ENCODE data around the gene TCF12. TPM values are rescaled to one million over a fixed set of nuclear protein-coding genes. Genes with fewer than 3 reads are reported as not detected.

TCF12 gene
- total and polyA plus RNA-seq, 5 experiments from 2014 or later, result 43.2 to 77.3 (median 54.3) TPM

DNA sequence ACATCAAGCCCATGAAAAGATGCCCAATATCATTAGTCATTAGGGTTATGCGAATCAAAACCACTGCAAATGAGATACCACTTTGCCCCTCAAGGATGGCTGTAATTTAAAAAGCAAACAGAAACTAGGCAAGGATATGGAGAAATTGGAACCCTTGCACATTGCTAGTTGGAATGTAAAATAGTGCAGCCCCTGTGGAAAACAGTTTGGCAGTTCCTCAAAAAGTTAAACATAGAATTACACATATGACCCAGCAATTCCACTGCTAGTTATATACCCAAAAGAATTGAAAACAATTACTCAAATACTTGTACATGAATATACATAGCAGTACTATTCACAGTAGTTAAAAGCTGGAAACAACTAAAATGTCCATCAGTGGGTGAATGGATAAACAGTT, 271.0 kb downstream of the TCF12 start:
- no peaks in the 10 kb centered on the region for H3K27me3 Mint-ChIP-seq
- POLR2A ChIA-PET, result no interaction called here
- DNase-seq, result no peak
- no peak overlapping the region for H3K27ac Mint-ChIP-seq
- peaks cover 0 to 3% (median 1%) of the 10 kb centered on the region in 4 donors for H3K4me1 Mint-ChIP-seq
- H3K9me3 Mint-ChIP-seq, result peaks cover 0 to 10% (median 0%) of the 10 kb centered on the region in 9 donors
- H3K4me3 Mint-ChIP-seq, result no peak overlapping the region
- H3K36me3 Mint-ChIP-seq, result peaks cover 6 to 50% (median 41%) of the 10 kb centered on the region in 3 donors
- no peak for ATAC-seq

- H3K27ac Mint-ChIP-seq, result no peak overlapping the region
- no peak overlapping the region for H3K4me3 Mint-ChIP-seq
- H3K9me3 Mint-ChIP-seq, result peaks cover 0 to 5% (median 0%) of the 10 kb centered on the region in 9 donors
- ATAC-seq (no peak), DNase-seq (no peak)
- H3K27me3 Mint-ChIP-seq, result no peaks in the 10 kb centered on the region
- POLR2A ChIA-PET, result no interaction called here
- peaks cover 4 to 50% (median 38%) of the 10 kb centered on the region in 3 donors for H3K36me3 Mint-ChIP-seq
- H3K4me1 Mint-ChIP-seq, result peaks cover 0 to 3% (median 2%) of the 10 kb centered on the region in 4 donors
These were observed 271.8 kb downstream of the TCF12 start for GRCh38 chr15:57190208-57190607.

DNA sequence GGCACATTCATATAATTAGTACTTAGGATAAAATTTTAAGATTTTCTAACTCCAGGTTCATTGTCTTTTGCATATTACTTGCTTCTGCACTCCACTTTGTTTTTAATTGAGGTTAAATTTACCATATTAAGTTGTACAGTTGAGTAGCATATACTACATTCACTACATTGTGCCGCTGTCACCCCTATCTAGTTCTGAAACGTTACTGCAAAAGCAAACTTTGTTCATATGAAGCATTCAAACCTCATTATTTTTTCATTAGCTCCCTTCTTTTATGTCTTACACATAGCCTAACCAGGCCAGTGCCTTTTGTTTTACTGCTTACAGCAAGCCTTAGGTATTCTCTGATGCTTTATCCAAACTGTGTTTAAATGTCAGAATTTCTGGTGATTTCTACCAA, 274.7 kb downstream of the TCF12 start:
- peaks cover 0 to 55% (median 25%) of the 10 kb centered on the region in 3 donors for H3K36me3 Mint-ChIP-seq
- H3K9me3 Mint-ChIP-seq, result no peaks in the 10 kb centered on the region
- POLR2A ChIA-PET, result no interaction called here
- no peak overlapping the region for H3K27ac Mint-ChIP-seq
- ATAC-seq, result no peak
- no peak overlapping the region for H3K4me3 Mint-ChIP-seq
- no peaks in the 10 kb centered on the region for H3K27me3 Mint-ChIP-seq
- H3K4me1 Mint-ChIP-seq, result peaks cover 0 to 3% (median 2%) of the 10 kb centered on the region in 4 donors
- DNase-seq, result no peak

DNA sequence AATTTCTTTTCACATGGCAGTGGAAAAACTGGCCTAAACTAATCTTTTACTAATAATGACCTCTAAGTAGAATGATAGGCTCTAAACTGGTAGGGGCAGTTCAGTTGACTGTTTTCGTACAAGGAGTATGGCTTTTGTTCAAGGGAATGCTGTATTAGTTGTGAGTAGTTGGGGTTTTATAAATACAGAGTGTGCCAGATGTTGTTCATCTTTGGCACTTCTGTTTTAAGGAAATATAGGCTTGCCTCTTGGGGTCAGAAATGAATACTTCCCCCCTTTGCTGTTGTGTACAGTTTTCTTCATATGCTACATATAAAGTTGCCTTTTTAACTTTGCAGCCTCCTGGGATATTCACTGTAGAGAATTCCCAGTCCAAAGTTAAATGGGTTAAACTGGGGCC, 276.9 kb downstream of the TCF12 start:
- Mint-ChIP-seq H3K36me3 (peaks cover 0 to 60% (median 25%) of the 10 kb centered on the region in 3 donors), H3K9me3 (no peaks in the 10 kb centered on the region), H3K27ac (no peak overlapping the region), H3K4me1 (peaks cover 0 to 4% (median 2%) of the 10 kb centered on the region in 4 donors), H3K27me3 (no peaks in the 10 kb centered on the region), H3K4me3 (no peak overlapping the region)
- ATAC-seq (no peak), DNase-seq (no peak)
- POLR2A ChIA-PET, result no interaction called here

DNA sequence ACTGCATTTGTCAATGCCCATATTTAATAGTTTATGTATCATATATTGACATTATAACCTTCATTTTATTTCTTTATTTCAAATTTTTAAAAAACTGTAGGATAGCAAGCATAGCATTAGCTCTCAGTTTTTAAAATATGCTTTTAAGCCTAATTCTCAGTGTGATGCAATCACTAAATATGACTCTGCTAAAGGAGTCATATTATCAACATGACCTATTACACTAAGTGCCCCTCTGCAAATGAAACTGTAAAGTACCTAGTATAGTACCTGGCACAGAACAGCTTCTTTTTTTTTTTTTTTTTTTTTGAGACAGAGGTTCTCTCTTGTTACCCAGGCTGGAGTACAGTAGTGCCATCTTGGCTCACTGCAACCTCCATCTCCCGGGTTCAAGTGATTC, 278.4 kb downstream of the TCF12 start:
- no peak for DNase-seq
- Mint-ChIP-seq H3K36me3 (peaks cover 0 to 50% (median 22%) of the 10 kb centered on the region in 3 donors), H3K27ac (no peak overlapping the region), H3K4me3 (no peak overlapping the region), H3K9me3 (no peaks in the 10 kb centered on the region), H3K27me3 (no peaks in the 10 kb centered on the region), H3K4me1 (peaks cover 0 to 8% (median 6%) of the 10 kb centered on the region in 4 donors)
- POLR2A ChIA-PET, result no interaction called here
- no peak for ATAC-seq

DNA sequence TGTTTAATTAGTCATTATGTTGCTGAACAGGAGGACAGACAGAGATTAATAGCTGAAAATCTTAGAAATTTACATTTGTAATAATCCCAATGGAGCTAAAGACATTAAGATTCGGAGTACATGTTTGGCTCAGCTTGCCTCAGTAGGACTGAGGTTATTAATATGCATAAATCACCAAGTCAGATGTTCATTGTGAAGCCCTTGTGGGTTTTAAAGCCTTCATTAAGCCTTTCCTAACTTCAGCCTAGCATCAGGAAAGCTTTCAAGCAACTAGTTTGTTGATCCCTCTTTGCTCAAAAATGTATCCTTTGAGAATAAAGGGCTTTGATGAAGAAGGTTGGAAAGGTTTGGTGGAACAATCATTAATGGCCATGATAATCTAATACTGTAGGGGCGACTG, 279.7 kb downstream of the TCF12 start:
- no peak overlapping the region for H3K4me3 Mint-ChIP-seq
- H3K4me1 Mint-ChIP-seq, result peaks cover 0 to 10% (median 6%) of the 10 kb centered on the region in 4 donors
- no peaks in the 10 kb centered on the region for H3K9me3 Mint-ChIP-seq
- peaks cover 0 to 47% (median 17%) of the 10 kb centered on the region in 3 donors for H3K36me3 Mint-ChIP-seq
- H3K27me3 Mint-ChIP-seq, result no peaks in the 10 kb centered on the region
- no peak for DNase-seq
- no peak for ATAC-seq
- peak overlapping the region in 1 of 10 donors; percentile 35 for H3K27ac Mint-ChIP-seq
- POLR2A ChIA-PET, result no interaction called here

GRCh38 chr15:57198654-57199291, 280.3 kb downstream of the TCF12 start:
- no peaks in the 10 kb centered on the region for H3K9me3 Mint-ChIP-seq
- peaks cover 0 to 44% (median 12%) of the 10 kb centered on the region in 3 donors for H3K36me3 Mint-ChIP-seq
- no peak overlapping the region for H3K4me3 Mint-ChIP-seq
- no peaks in the 10 kb centered on the region for H3K27me3 Mint-ChIP-seq
- H3K27ac Mint-ChIP-seq, result no peak overlapping the region
- POLR2A ChIA-PET, result no interaction called here
- peaks cover 0 to 10% (median 5%) of the 10 kb centered on the region in 4 donors for H3K4me1 Mint-ChIP-seq
- DNase-seq (no peak), ATAC-seq (no peak)

DNA sequence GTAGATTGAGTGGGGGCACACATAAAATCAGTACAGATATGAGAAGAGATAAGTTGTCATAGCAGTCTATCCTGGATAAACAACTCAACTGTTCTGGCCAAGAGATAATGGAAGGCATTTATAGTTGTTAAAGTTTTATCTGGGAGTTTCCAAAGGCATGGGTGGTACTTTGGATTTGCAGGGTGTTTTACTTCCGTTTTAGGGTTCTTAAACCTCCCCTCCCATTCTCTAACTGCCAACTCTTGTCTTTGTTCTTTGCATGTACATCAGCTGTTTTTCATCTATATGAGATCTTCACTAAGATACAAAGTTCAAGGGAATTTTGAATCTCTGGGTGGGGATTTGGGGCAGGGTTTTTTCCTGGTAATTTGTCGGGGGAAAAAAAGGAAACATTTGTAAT, 283.1 kb downstream of the TCF12 start:
- H3K36me3 Mint-ChIP-seq, result peaks cover 0 to 36% (median 4%) of the 10 kb centered on the region in 3 donors
- H3K9me3 Mint-ChIP-seq, result no peaks in the 10 kb centered on the region
- POLR2A ChIA-PET, result no interaction called here
- DNase-seq (no peak), ATAC-seq (no peak)
- H3K4me3 Mint-ChIP-seq, result no peak overlapping the region
- H3K27me3 Mint-ChIP-seq, result no peaks in the 10 kb centered on the region
- peaks cover 0 to 11% (median 5%) of the 10 kb centered on the region in 4 donors for H3K4me1 Mint-ChIP-seq
- no peak overlapping the region for H3K27ac Mint-ChIP-seq

DNA sequence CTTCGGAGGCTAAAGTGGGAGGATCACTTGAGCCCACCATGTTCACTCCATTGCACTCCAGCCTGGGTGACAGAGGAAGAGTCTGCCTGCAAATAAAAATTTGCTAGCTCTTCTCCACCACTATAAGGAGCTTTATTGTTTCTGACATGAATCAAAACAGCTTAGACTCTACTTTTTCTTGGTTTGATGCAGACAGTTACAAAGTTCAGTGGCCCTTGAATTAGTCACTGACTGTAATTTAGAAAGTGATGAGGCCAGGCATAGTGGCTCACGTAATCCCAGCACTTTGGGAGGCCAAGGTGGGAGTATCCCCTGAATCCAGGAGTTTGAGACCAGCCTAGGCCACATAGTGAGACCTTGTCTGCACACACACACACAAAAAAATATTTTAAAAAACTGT, 285.5 kb downstream of the TCF12 start:
- H3K9me3 Mint-ChIP-seq, result no peaks in the 10 kb centered on the region
- H3K36me3 Mint-ChIP-seq, result peaks cover 0 to 18% (median 4%) of the 10 kb centered on the region in 3 donors
- POLR2A ChIA-PET, result no interaction called here
- no peak overlapping the region for H3K4me3 Mint-ChIP-seq
- no peak for ATAC-seq
- H3K27ac Mint-ChIP-seq, result no peak overlapping the region
- H3K4me1 Mint-ChIP-seq, result peaks cover 0 to 11% (median 4%) of the 10 kb centered on the region in 4 donors
- DNase-seq, result no peak
- no peaks in the 10 kb centered on the region for H3K27me3 Mint-ChIP-seq

DNA sequence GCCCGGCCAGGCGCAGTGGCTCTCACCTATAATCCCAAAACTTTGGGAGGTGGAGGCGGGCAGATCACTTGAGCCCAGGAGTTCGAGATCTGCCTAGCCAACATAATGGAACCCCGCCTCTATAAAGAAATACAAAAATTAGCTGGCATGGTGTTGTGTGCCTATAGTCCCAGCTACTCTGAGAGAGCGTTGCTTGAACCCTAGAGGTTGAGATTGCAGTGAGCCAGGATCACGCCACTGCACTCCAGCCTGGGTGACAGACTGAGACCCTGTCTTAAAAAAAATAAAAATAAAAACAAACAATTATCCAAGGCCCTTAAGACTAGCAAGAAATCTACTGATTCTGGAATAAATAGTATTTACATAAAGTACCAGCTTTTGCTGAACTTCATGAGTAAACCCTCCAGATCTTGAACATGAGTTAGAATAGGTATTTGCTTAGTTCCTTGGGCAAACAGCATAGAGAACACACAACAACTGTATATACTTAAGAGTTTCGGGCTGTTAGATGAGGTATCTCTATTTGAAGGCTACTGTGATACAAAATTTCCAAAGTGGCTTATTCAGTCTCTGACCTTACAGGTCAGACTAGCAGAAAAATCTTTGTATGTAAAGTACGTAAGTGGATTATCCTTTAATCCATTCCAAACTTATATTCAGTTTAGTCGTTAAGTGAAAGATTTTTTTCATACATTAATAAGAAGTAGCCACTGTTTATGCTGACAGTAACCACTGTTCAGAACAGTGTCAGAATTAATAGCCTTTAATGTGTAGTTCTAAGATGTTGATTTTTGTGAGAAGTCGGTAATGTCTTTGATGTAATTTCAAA, 286.8 kb downstream of the TCF12 start:
- H3K36me3 Mint-ChIP-seq, result peaks cover 0 to 20% (median 4%) of the 10 kb centered on the region in 3 donors
- ATAC-seq (no peak), DNase-seq (no peak)
- no peaks in the 10 kb centered on the region for H3K27me3 Mint-ChIP-seq
- POLR2A ChIA-PET, result no interaction called here
- peaks cover 6 to 11% (median 8%) of the 10 kb centered on the region in 4 donors for H3K4me1 Mint-ChIP-seq
- no peak overlapping the region for H3K27ac Mint-ChIP-seq
- no peaks in the 10 kb centered on the region for H3K9me3 Mint-ChIP-seq
- no peak overlapping the region for H3K4me3 Mint-ChIP-seq

DNA sequence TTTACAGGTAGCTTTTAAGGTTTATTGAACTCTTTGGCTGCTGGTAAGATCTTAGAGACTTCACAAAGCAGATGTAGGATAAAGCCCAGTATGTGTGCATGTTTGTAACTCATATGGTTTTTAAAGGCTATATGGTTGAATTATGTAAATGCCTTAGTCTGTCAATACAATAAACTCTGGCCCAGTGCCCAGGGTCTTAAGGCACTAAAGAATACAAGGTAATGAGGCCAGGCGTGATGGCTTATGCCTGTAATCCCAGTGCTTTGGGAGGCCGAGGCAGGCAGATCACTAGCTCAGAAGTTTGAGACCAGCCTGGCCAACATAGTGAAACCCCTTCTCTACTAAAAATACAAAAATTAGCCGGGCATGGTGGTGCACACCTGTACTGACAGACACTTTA, 287.6 kb downstream of the TCF12 start:
- Mint-ChIP-seq H3K4me1 (peaks cover 6 to 14% (median 9%) of the 10 kb centered on the region in 4 donors), H3K27ac (no peak overlapping the region), H3K27me3 (no peaks in the 10 kb centered on the region), H3K9me3 (no peaks in the 10 kb centered on the region), H3K4me3 (no peak overlapping the region), H3K36me3 (peaks cover 0 to 20% (median 4%) of the 10 kb centered on the region in 3 donors)
- DNase-seq (no peak), ATAC-seq (no peak)
- POLR2A ChIA-PET, result no interaction called here

DNA sequence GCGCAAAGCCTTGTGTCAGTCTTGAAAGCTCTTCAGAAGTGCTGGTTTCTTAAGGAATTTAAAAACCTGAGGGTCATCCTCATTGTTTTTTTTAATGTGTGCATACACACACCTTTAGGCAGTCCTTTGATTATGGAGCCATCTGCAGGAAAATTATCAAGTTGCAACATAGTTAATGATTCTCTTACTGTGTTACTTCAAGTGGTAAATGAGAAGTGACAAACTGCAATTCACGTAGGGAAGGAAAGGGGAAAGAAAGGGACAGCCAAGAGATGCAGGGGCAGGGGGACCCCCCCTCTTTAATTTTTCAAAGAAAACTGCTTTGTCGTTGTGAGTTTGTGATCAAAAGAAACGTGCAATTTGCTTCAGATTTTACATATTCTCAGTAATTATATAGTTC, 295.4 kb downstream of the TCF12 start:
- H3K4me1 Mint-ChIP-seq, result peaks cover 14 to 51% (median 20%) of the 10 kb centered on the region in 4 donors
- H3K4me3 Mint-ChIP-seq, result no peak overlapping the region
- H3K27me3 Mint-ChIP-seq, result no peaks in the 10 kb centered on the region
- DNase-seq (peak in 3 of 10 donors; percentile 10 to 18 (median 17)), ATAC-seq (no peak)
- POLR2A ChIA-PET, result no interaction called here
- no peak overlapping the region for H3K27ac Mint-ChIP-seq
- H3K36me3 Mint-ChIP-seq, result peaks cover 0 to 3% (median 0%) of the 10 kb centered on the region in 3 donors
- H3K9me3 Mint-ChIP-seq, result no peaks in the 10 kb centered on the region

DNA sequence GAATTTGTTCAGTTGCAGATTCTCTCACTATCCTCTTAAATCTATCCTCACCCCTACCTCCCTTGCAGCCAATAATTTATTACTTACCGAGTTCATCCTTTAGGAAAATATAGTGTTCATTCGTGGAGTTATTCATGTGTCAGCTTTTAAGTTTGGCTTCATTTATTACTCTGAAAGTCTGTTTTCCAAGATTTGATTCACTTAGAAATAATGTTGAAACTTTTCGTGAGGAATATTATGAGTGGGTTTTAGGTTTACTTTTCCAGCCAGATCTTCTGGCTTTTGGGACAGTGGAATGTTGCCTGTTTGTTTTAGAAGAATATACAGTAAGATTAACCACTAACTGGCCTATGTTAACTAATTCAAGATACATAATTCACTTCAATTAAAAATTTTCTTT, 296.9 kb downstream of the TCF12 start:
- H3K4me3 Mint-ChIP-seq, result no peak overlapping the region
- DNase-seq, result no peak
- H3K9me3 Mint-ChIP-seq, result no peaks in the 10 kb centered on the region
- no peak overlapping the region for H3K27ac Mint-ChIP-seq
- H3K36me3 Mint-ChIP-seq, result no peaks in the 10 kb centered on the region
- POLR2A ChIA-PET, result interaction anchor here (1.0 kb wide), 1 partner anchor 286 kb away, joined by 3 read pairs; no protein-coding TSS in a partner anchor
- H3K4me1 Mint-ChIP-seq, result peaks cover 12 to 44% (median 25%) of the 10 kb centered on the region in 4 donors
- ATAC-seq, result no peak
- H3K27me3 Mint-ChIP-seq, result no peaks in the 10 kb centered on the region
